GM21367 (cell line): ENCODE measurements around the gene NOXO1.
"Not testable (repeated sequence)": the region's sequence is repeated elsewhere in the genome, so short reads cannot be mapped to it uniquely, and the experiment has no call there.

Experiments
- ATAC-seq: cut with Tn5 transposase; IDR thresholded peaks from one replicate; pipeline ENCODE4 v1.9.1; 2021; ENCODE audit not compliant: unreplicated experiment

Gene NOXO1

GRCh38 chr16:2011726-2012125 lies 30.5 kb upstream of the NOXO1 start:
- ATAC-seq: not testable (repeated sequence)

- no peak for ATAC-seq
Measured at GRCh38 chr16:2009791-2010510, 28.7 kb upstream of the NOXO1 start, which contains the start of gene ZNF598. TSS of gene ZNF598 (minus strand) at chr16:2009821.

- no peak for ATAC-seq
Measured at GRCh38 chr16:2009164-2009711, 28.0 kb upstream of the NOXO1 start.

GRCh38 chr16:2008631-2009163 lies 27.4 kb upstream of the NOXO1 start:
- ATAC-seq: no peak

GRCh38 chr16:2008009-2008526 lies 26.8 kb upstream of the NOXO1 start:
- ATAC-seq: no peak

GRCh38 chr16:2007081-2007836 lies 26.0 kb upstream of the NOXO1 start:
- ATAC-seq: no peak

GRCh38 chr16:2006317-2006716 lies 25.0 kb upstream of the NOXO1 start:
- no peak for ATAC-seq

- ATAC-seq: no peak
Measured at GRCh38 chr16:2005646-2006045, 24.4 kb upstream of the NOXO1 start.

GRCh38 chr16:2004795-2005517 lies 23.7 kb upstream of the NOXO1 start:
- no peak for ATAC-seq

- peak; percentile 35 for ATAC-seq
Measured at GRCh38 chr16:2003827-2004641, 22.8 kb upstream of the NOXO1 start.

- ATAC-seq: no peak
Measured at GRCh38 chr16:2003231-2003826, 22.1 kb upstream of the NOXO1 start.

- no peak for ATAC-seq
Measured at GRCh38 chr16:2002406-2003230, 21.3 kb upstream of the NOXO1 start.

- no peak for ATAC-seq
Measured at GRCh38 chr16:2001456-2002355, 20.4 kb upstream of the NOXO1 start.

- no peak for ATAC-seq
Measured at GRCh38 chr16:2001035-2001434, 19.8 kb upstream of the NOXO1 start.

GRCh38 chr16:1999866-2000514 lies 18.7 kb upstream of the NOXO1 start:
- ATAC-seq: no peak

- ATAC-seq: no peak
Measured at GRCh38 chr16:1998852-1999801, 17.9 kb upstream of the NOXO1 start.
